Stimulated activated CD4-positive, alpha-beta T cell treated with anti-CD3 and anti-CD28 coated beads, Interleukin-4, amount 100 ng/mL, for 24 hours (primary cell): Measurements from ENCODE around the gene HIPK2.
"Not testable (repeated sequence)": the region's sequence is repeated elsewhere in the genome, so short reads cannot be mapped to it uniquely, and the experiment has no call there.

Source experiments
- DNase-seq: peaks from one replicate; pipeline ENCODE4 v3.0.0-alpha.2; 2020

HIPK2 gene

GRCh38 chr7:139692723-139693122, 85.1 kb downstream of the HIPK2 start:
- no peak for DNase-seq

GRCh38 chr7:139691253-139691781, 86.5 kb downstream of the HIPK2 start:
- no peak for DNase-seq

GRCh38 chr7:139687980-139688632, 89.7 kb downstream of the HIPK2 start:
- DNase-seq, result no peak

DNA sequence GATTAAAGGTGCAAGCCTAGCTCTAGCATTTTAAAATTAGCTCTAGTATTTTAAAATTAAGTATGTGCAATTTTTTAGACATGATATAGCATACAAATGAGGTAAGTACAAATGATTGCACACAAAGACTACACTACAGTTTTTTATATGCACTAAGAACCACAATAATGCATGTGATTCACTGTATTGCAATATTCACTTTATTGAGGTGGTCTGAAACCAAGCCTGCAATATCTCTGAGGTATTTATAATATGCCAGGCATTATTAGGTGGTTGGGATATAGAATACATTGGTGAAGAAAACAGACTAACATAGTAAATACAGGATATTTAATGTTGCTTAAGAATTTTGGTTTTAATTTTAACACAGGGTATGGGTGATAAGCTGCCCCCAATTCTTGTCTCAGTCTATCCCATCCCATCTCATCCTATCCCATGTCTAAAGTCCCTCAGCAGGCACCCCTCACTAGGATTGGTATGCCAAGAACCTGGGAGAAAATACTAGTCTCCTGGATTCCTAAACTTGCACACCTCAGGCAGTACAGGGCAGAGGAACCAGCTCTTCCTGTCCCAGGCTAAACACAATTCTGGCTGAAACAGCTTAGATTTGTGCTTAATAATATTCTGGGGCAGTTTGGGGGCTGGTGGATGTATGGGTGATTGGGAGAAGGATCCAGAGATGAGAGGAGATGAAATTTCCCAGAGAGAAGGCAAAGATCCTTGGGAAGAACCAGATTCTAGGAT, 90.4 kb downstream of the HIPK2 start:
- DNase-seq, result no peak

DNA sequence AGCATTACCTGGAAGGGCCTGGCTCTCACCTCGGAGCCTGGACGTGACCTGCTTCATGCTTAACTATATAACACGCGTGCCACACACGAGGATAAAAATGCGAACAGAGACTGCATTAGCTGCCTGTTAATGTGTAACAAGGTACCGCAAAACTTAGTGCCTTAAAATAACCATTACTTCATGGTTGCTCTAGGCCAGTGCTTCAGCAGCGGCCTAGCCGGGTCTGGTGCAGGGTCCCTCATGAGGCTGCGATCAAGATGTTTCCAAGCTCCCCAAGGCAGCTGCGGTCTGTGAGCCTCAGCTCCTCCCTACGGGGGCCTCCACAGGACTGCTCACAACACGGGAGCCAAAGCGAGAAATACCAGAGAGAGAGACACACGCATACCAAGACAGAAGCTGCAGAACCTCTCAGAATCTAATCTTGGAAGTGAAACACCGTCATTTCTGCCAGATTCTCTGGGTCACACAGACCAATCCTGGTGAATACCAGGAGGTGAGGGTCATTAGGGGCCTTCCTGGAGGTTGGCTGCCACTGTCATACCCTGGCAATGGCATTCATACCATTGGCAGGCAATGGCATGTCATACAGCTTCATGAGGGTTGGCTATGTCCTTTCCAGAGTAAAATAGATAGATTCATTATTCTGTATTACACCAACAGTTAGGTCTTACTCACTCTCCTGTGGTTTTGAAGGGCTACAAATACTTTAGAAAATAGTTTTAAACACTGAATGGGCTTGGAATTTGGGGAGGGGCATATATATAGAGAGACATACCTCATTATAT, 94.5 kb downstream of the HIPK2 start:
- no peak for DNase-seq

DNA sequence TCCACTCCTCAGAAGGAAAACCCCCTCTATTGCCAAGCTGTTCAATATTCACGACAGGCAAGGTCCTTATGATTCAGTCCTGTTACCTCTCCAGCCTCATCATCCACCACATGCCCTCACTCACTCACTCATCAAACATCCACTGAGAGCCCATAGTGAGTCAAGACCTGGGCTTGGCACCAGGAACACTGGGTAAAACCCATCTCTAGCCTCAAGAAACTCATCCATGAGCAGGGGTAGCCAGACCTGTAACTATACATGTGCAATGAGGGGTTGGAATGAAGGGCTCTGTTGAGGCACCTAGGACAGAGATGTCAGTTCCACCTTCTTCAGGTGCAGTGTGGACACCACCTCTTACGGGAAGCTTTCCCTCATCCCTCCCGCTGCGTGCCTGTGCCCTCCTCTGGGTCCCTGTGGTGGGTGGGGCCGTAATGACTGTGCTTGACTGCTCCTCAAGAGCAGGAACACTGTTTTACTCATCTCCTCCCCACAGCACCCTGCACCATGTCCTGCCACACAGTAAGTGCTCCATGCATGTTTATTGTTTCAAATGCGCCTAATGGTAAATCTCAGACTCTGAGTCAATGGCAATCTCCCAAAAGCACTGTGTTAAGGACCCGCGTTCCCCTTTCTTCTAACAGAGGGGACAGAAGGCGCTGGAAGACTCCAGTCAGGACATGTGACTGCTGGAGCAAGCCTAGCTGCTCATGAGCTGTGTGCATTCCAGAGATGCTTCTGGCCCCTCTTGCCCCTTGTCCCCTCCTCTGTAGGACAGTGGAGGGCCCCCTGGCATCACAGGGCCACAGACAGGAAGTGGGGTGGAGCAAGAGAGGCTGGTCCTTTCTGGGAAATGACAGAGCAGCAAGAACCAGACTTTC, 95.4 kb downstream of the HIPK2 start:
- DNase-seq, result peak; percentile 59

- DNase-seq, result no peak
Observed at GRCh38 chr7:139681812-139682135, 96.0 kb downstream of the HIPK2 start.

GRCh38 chr7:139681463-139681755, 96.4 kb downstream of the HIPK2 start:
- DNase-seq, result no peak

- peak; percentile 83 for DNase-seq
Observed at GRCh38 chr7:139680676-139681462, 96.9 kb downstream of the HIPK2 start.

GRCh38 chr7:139679731-139680594, 97.8 kb downstream of the HIPK2 start:
- DNase-seq, result no peak

DNA sequence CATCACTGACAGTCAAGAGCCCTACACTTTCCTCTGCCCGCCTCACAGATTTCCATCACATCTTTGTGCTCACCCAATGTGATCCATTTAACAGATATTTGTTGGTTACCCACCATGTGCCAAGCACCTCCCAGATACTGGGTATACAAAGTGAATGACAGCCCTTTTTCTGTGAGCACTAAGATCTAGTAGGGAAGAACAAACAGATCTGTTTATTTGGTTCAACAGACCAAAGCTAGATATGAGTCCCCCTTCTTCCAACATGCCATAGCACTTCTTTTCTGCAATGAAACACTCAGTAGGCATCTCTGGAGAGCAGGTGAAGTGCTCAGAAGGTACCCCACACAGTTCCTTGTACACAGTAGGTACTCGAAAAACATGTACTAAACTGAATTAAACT, 101.4 kb downstream of the HIPK2 start:
- DNase-seq, result no peak

DNA sequence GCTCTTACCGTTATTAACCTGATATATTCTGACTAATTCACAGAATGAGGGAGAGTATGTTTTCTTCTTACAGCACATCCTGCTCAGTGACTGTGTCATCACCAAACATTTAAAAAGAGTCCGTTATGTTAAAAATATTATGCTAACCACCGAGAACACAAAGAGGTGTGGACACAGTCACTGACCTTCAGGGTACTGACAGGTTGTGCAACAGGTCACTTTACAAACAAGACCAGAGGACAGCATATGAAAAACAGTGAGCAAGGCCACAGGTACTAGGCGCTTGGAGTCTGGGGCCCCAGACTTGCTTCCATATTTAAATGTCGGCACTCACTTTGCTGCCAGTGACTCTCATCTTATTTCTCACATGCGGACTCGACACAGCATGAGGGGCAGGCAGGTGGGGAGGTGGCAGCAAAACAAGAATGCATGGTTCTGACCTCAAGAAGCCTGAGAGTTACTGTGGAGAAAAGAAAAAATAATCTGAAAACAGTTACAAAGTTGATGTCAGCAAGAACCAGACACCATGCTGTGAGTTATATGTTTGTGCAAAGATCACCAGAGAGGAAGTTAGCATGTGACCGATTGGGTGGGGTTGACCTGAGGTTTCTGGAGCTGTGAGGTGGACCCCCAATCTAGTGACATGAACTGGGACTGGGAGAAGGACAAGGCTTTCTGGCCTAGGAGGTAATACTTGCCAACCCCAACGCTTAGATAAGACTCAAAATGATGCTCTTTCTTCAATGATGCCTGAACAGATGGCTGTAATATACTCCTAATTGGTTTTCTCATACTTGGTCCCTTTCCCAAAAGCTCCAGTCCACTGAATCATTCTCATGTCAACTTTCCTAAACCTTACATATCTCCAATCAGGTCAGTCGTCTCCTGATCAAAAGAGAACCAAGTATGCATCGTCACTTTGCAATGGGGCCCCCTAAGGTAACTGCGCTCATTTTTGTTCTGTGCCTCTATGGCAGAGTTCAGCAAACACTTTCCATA, 102.4 kb downstream of the HIPK2 start:
- DNase-seq, result no peak

DNA sequence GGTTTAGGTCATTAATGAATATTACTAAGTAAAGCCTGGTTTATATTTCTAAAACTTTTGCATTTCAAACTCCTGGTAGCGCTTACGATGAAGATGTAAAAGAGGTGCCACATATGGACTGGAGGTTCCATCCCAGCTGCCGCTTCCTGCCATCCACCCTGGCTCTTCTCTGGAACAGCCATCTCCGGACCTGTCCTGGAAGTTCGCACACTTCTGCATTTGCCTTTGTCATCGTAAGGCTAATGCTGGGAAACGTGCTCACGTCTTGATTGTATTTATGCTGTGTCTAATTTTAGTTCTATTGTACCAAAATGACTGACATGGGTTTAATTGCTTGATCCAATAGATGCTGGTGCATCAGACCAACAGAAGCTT, 103.1 kb downstream of the HIPK2 start:
- DNase-seq, result no peak

DNA sequence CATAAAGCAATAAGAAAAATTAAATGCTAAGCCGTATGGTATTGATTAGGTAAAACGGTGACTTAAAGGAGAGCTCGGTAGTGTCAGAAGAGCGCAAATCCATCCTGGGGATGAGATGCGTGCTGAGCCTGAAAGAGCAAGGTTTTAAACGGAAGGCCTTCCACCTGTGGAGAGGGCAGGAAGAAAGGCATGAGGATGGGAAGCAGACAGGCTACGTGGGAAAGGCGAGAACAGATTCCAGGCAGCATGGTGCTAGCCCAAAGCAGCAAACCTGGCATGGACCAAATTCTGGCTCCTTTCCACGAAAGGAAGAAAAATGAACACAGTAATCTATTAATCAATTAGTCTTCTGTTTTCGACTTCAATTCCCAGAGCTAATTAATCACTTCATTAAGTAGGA, 103.5 kb downstream of the HIPK2 start:
- DNase-seq, result no peak

- no peak for DNase-seq
Observed at GRCh38 chr7:139673762-139674161, 104.0 kb downstream of the HIPK2 start.

GRCh38 chr7:139673230-139673629, 104.6 kb downstream of the HIPK2 start:
- peak; percentile 52 for DNase-seq

DNA sequence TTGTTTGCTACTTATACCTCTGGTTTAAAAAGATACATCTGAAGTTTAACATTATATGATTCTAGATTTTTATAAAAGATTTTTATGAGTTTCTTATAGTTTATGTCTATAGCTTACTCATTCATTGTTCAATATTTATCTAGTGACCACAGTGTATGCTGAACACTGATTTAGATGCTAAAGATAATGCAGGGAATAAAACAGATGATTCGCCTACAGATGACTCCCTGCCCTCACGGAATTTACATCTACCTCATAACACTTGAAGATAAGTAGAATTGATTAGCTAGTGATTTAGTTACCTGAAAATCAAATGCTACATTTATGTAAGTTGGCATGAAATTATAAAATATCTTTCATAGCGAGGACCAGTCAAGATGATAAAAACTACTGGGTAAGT, 105.8 kb downstream of the HIPK2 start:
- DNase-seq, result no peak

DNA sequence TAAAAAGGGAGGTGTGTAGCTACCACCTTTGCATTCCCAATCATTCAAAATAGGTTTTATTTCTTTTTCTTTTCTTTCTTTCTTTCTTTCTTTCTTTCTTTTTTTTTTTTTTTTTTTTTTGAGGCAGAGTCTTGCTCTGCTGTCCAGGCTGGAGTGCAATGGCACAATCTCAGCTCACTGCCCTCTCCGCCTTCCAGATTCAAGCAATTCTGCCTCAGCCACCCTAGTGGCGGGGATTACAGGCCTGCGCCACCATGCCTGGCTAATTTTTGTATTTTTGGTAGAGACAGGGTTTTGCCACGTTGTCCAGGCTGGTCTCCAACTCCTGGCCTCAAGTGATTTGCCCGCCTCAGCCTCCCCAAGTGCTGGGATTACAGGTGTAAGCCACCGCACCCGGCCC, 107.1 kb downstream of the HIPK2 start:
- DNase-seq, result not testable (repeated sequence)

- peak; percentile 54 for DNase-seq
Observed at GRCh38 chr7:139669106-139670061, 108.4 kb downstream of the HIPK2 start.
